C4-2B (cell line): ENCODE measurements around the gene TANC1.

ENCODE experiments used
- CTCF ChIP-seq: fragments of 450-650 bp; conservative IDR thresholded peaks from 2 replicates; pipeline ENCODE4 v1.5.1; 2017; ENCODE audit warnings: mild to moderate bottlenecking
- ZFX ChIP-seq: fragments of 450-650 bp; IDR thresholded peaks from 2 replicates; pipeline ENCODE4 v1.6.1; 2017

GRCh38 chr2:159227467-159227866, 259.0 kb downstream of the TANC1 start:
- no peak for TF ChIP-seq CTCF
- TF ChIP-seq ZFX = no peak
